Fibroblast of lung (primary cell): Measurements from ENCODE around the gene ST8SIA4.

Source experiments
- CTCF ChIP-seq, 2 donors: IDR thresholded peaks in 1 of 2; conservative IDR thresholded peaks in 1 of 2; 1 replicate in 1 of 2; 2 replicates in 1 of 2; pipeline ENCODE4 v1.5.1; 2011 to 2012; ENCODE audit warnings: low read length in 2 of 2, control low read depth in 1 of 2, inconsistent platforms in 1 of 2, low read depth in 1 of 2, mild to moderate bottlenecking in 1 of 2
- EZH2 ChIP-seq: IDR thresholded peaks from 2 replicates; pipeline ENCODE4 v1.5.1; 2012; ENCODE audit warnings: low read length, control low read depth, mild to moderate bottlenecking; ENCODE audit errors: missing control alignments

- TF ChIP-seq EZH2 (no peak), CTCF (conservative IDR thresholded peaks at IDR 0.05 in 1 of 2, IDR thresholded peaks at IDR 0.05 in 1 of 2; ENCODE audit: low read depth in 1 of 2, low read length in 2 of 2) (no peak)
Observed at GRCh38 chr5:100760688-100761087, 142.4 kb downstream of the ST8SIA4 start.
